ENCODE data around the gene TENT5C. TPM values are rescaled to one million over a fixed set of nuclear protein-coding genes. Genes with fewer than 3 reads are reported as not detected.

The TENT5C gene
- total RNA-seq, 2 donors from 2014 or later: 5.4 to 6.9 TPM

- Histone ChIP-seq H3K9me3 (no peaks in the 10 kb centered on the region), H3K36me3 (no peaks in the 10 kb centered on the region), H3K27me3 (replicated peaks; ENCODE audit: insufficient read depth) (no peaks in the 10 kb centered on the region), H3K4me1 (ENCODE audit: control insufficient read depth in 1 of 2, low read depth in 2 of 2) (peaks cover 6 to 37% of the 10 kb centered on the region in 2 donors), H3K27ac (no peak overlapping the region), H3K4me3 (no peak overlapping the region)
- no peak for ATAC-seq (ENCODE audit: insufficient number of reproducible peaks, low FRiP score, low read depth)
- no peak for DNase-seq (ENCODE audit: low spot score)
- TF ChIP-seq CTCF (IDR thresholded peaks at IDR 0.05): no peak
Measured at GRCh38 chr1:117633936-117634335, 28.1 kb downstream of the TENT5C start.

GRCh38 chr1:117634631-117635030, 28.8 kb downstream of the TENT5C start:
- Histone ChIP-seq H3K4me1 (ENCODE audit: control insufficient read depth in 1 of 2, low read depth in 2 of 2) (peaks cover 6 to 34% of the 10 kb centered on the region in 2 donors), H3K9me3 (no peaks in the 10 kb centered on the region), H3K36me3 (no peaks in the 10 kb centered on the region), H3K27me3 (replicated peaks; ENCODE audit: insufficient read depth) (no peaks in the 10 kb centered on the region), H3K27ac (no peak overlapping the region), H3K4me3 (no peak overlapping the region)
- ATAC-seq (ENCODE audit: insufficient number of reproducible peaks, low FRiP score, low read depth) (no peak), DNase-seq (ENCODE audit: low spot score) (no peak)
- TF ChIP-seq CTCF (IDR thresholded peaks at IDR 0.05): no peak

GRCh38 chr1:117635805-117636204, 30.0 kb downstream of the TENT5C start:
- DNase-seq (ENCODE audit: low spot score) (no peak), ATAC-seq (ENCODE audit: insufficient number of reproducible peaks, low FRiP score, low read depth) (no peak)
- Histone ChIP-seq H3K4me1 (ENCODE audit: control insufficient read depth in 1 of 2, low read depth in 2 of 2) (peaks cover 6 to 22% of the 10 kb centered on the region in 2 donors), H3K9me3 (no peaks in the 10 kb centered on the region), H3K36me3 (no peaks in the 10 kb centered on the region), H3K27me3 (replicated peaks; ENCODE audit: insufficient read depth) (no peaks in the 10 kb centered on the region), H3K4me3 (no peak overlapping the region), H3K27ac (no peak overlapping the region)
- TF ChIP-seq CTCF (IDR thresholded peaks at IDR 0.05): no peak

GRCh38 chr1:117636637-117637425, 31.0 kb downstream of the TENT5C start:
- H3K27me3 ChIP-seq (replicated peaks; ENCODE audit: insufficient read depth): no peaks in the 10 kb centered on the region
- no peak overlapping the region for H3K4me3 ChIP-seq
- H3K4me1 ChIP-seq (ENCODE audit: control insufficient read depth in 1 of 2, low read depth in 2 of 2): peaks cover 6 to 21% of the 10 kb centered on the region in 2 donors
- H3K9me3 ChIP-seq: no peaks in the 10 kb centered on the region
- no peaks in the 10 kb centered on the region for H3K36me3 ChIP-seq
- DNase-seq (ENCODE audit: low spot score) (no peak), ATAC-seq (ENCODE audit: insufficient number of reproducible peaks, low FRiP score, low read depth) (no peak)
- no peak overlapping the region for H3K27ac ChIP-seq
- TF ChIP-seq CTCF (IDR thresholded peaks at IDR 0.05): no peak

GRCh38 chr1:117638141-117638540, 32.3 kb downstream of the TENT5C start:
- Histone ChIP-seq H3K36me3 (no peaks in the 10 kb centered on the region), H3K4me3 (no peak overlapping the region), H3K27me3 (replicated peaks; ENCODE audit: insufficient read depth) (no peaks in the 10 kb centered on the region), H3K27ac (no peak overlapping the region), H3K9me3 (no peaks in the 10 kb centered on the region), H3K4me1 (ENCODE audit: control insufficient read depth in 1 of 2, low read depth in 2 of 2) (peaks cover under 1 to 9% of the 10 kb centered on the region in 2 donors)
- no peak for TF ChIP-seq CTCF (IDR thresholded peaks at IDR 0.05)
- no peak for ATAC-seq (ENCODE audit: insufficient number of reproducible peaks, low FRiP score, low read depth)
- no peak for DNase-seq (ENCODE audit: low spot score)

Data from thoracic aorta (tissue), 2 donors.